ENCODE data around the gene AASS. TPM values are rescaled to one million over a fixed set of nuclear protein-coding genes. Genes with fewer than 3 reads are reported as not detected.

Gene AASS
- total and polyA plus RNA-seq, 2 experiments from 2014 or later: 17.3 to 41.9 TPM

GRCh38 chr7:122161628-122162027, 17.6 kb upstream of the AASS start:
- H3K79me2 ChIP-seq: no peaks in the 10 kb centered on the region
- H3K4me1 ChIP-seq (ENCODE audit: insufficient read depth): peaks cover 6% of the 10 kb centered on the region
- H3K9me2 ChIP-seq (replicated peaks; ENCODE audit: insufficient read depth): no peaks in the 10 kb centered on the region
- H2AFZ ChIP-seq: no peak overlapping the region
- DNase-seq (ENCODE audit: low spot score): no peak
- 6% methylated on average over 3 of the region's 3 CpGs for WGBS (ENCODE audit: low lambda C conversion rate, missing lambda C conversion rate)
- H3K27ac ChIP-seq: peak overlapping the region; percentile 5
- H3K27me3 ChIP-seq: no peaks in the 10 kb centered on the region
- peak overlapping the region; percentile 47 for H3K4me2 ChIP-seq
- no peak for TF ChIP-seq CTCF (IDR thresholded peaks at IDR 0.05; ENCODE audit: poor library complexity)
- no peak for TF ChIP-seq EZH2 (IDR thresholded peaks at IDR 0.05; ENCODE audit: borderline replicate concordance)
- TF ChIP-seq EZH2phosphoT487 (IDR thresholded peaks at IDR 0.05; ENCODE audit: low read depth, severe bottlenecking, unreplicated experiment): no peak
- H3K36me3 ChIP-seq (replicated peaks; ENCODE audit: insufficient read depth, low read depth): no peaks in the 10 kb centered on the region
- no peak overlapping the region for H3K4me3 ChIP-seq
- H4K20me1 ChIP-seq (ENCODE audit: insufficient read depth, poor library complexity, severe bottlenecking): no peaks in the 10 kb centered on the region
- H3K9me3 ChIP-seq (ENCODE audit: low read depth): no peaks in the 10 kb centered on the region

GRCh38 chr7:122155566-122155965, 11.5 kb upstream of the AASS start:
- H3K9me3 ChIP-seq (ENCODE audit: low read depth): no peaks in the 10 kb centered on the region
- no peak overlapping the region for H2AFZ ChIP-seq
- TF ChIP-seq CTCF (IDR thresholded peaks at IDR 0.05; ENCODE audit: poor library complexity): no peak
- TF ChIP-seq EZH2 (IDR thresholded peaks at IDR 0.05; ENCODE audit: borderline replicate concordance): no peak
- no peak for TF ChIP-seq EZH2phosphoT487 (IDR thresholded peaks at IDR 0.05; ENCODE audit: low read depth, severe bottlenecking, unreplicated experiment)
- H3K9me2 ChIP-seq (replicated peaks; ENCODE audit: insufficient read depth): no peaks in the 10 kb centered on the region
- H3K27ac ChIP-seq: no peak overlapping the region
- H3K36me3 ChIP-seq (replicated peaks; ENCODE audit: insufficient read depth, low read depth): no peaks in the 10 kb centered on the region
- 65% methylated on average over 2 of the region's 2 CpGs for WGBS (ENCODE audit: low lambda C conversion rate, missing lambda C conversion rate)
- DNase-seq (ENCODE audit: low spot score): no peak
- no peaks in the 10 kb centered on the region for H3K4me1 ChIP-seq (ENCODE audit: insufficient read depth)
- H4K20me1 ChIP-seq (ENCODE audit: insufficient read depth, poor library complexity, severe bottlenecking): no peaks in the 10 kb centered on the region
- no peak overlapping the region for H3K4me3 ChIP-seq
- H3K79me2 ChIP-seq: no peaks in the 10 kb centered on the region
- no peaks in the 10 kb centered on the region for H3K27me3 ChIP-seq
- H3K4me2 ChIP-seq: no peak overlapping the region

GRCh38 chr7:122148878-122149277, 4.8 kb upstream of the AASS start:
- Histone ChIP-seq H2AFZ (no peak overlapping the region), H3K79me2 (no peaks in the 10 kb centered on the region), H3K27ac (no peak overlapping the region), H4K20me1 (ENCODE audit: insufficient read depth, poor library complexity, severe bottlenecking) (no peaks in the 10 kb centered on the region), H3K27me3 (no peaks in the 10 kb centered on the region), H3K9me3 (ENCODE audit: low read depth) (no peaks in the 10 kb centered on the region), H3K4me3 (no peak overlapping the region), H3K4me1 (ENCODE audit: insufficient read depth) (no peaks in the 10 kb centered on the region), H3K9me2 (replicated peaks; ENCODE audit: insufficient read depth) (no peaks in the 10 kb centered on the region), H3K4me2 (no peak overlapping the region), H3K36me3 (replicated peaks; ENCODE audit: insufficient read depth, low read depth) (no peaks in the 10 kb centered on the region)
- DNase-seq (ENCODE audit: low spot score): no peak
- WGBS (ENCODE audit: low lambda C conversion rate, missing lambda C conversion rate): 39% methylated on average over 2 of the region's 2 CpGs
- TF ChIP-seq EZH2phosphoT487 (IDR thresholded peaks at IDR 0.05; ENCODE audit: low read depth, severe bottlenecking, unreplicated experiment): no peak
- TF ChIP-seq EZH2 (IDR thresholded peaks at IDR 0.05; ENCODE audit: borderline replicate concordance): no peak
- no peak for TF ChIP-seq CTCF (IDR thresholded peaks at IDR 0.05; ENCODE audit: poor library complexity)

- Histone ChIP-seq H3K79me2 (peaks cover 2% of the 10 kb centered on the region), H3K4me2 (no peak overlapping the region), H3K9me2 (replicated peaks; ENCODE audit: insufficient read depth) (no peaks in the 10 kb centered on the region), H3K27me3 (no peaks in the 10 kb centered on the region), H3K27ac (no peak overlapping the region), H3K36me3 (replicated peaks; ENCODE audit: insufficient read depth, low read depth) (no peaks in the 10 kb centered on the region), H4K20me1 (ENCODE audit: insufficient read depth, poor library complexity, severe bottlenecking) (no peaks in the 10 kb centered on the region), H2AFZ (no peak overlapping the region), H3K4me3 (no peak overlapping the region), H3K4me1 (ENCODE audit: insufficient read depth) (no peaks in the 10 kb centered on the region), H3K9me3 (ENCODE audit: low read depth) (no peaks in the 10 kb centered on the region)
- WGBS (ENCODE audit: low lambda C conversion rate, missing lambda C conversion rate): 69% methylated on average over 3 of the region's 3 CpGs
- no peak for TF ChIP-seq EZH2phosphoT487 (IDR thresholded peaks at IDR 0.05; ENCODE audit: low read depth, severe bottlenecking, unreplicated experiment)
- TF ChIP-seq CTCF (IDR thresholded peaks at IDR 0.05; ENCODE audit: poor library complexity): no peak
- TF ChIP-seq EZH2 (IDR thresholded peaks at IDR 0.05; ENCODE audit: borderline replicate concordance): no peak
- no peak for DNase-seq (ENCODE audit: low spot score)
These were observed 4.0 kb upstream of the AASS start for GRCh38 chr7:122148081-122148480.
